Middle frontal gyrus (tissue), 1 donor: ENCODE results near the gene DHCR7.

Source experiments
- DNase-seq: peaks from one replicate; pipeline ENCODE4 v3.0.0-alpha.2; 2015; ENCODE audit warnings: low spot score; ENCODE audit errors: extremely low spot score

DHCR7 gene

DNA sequence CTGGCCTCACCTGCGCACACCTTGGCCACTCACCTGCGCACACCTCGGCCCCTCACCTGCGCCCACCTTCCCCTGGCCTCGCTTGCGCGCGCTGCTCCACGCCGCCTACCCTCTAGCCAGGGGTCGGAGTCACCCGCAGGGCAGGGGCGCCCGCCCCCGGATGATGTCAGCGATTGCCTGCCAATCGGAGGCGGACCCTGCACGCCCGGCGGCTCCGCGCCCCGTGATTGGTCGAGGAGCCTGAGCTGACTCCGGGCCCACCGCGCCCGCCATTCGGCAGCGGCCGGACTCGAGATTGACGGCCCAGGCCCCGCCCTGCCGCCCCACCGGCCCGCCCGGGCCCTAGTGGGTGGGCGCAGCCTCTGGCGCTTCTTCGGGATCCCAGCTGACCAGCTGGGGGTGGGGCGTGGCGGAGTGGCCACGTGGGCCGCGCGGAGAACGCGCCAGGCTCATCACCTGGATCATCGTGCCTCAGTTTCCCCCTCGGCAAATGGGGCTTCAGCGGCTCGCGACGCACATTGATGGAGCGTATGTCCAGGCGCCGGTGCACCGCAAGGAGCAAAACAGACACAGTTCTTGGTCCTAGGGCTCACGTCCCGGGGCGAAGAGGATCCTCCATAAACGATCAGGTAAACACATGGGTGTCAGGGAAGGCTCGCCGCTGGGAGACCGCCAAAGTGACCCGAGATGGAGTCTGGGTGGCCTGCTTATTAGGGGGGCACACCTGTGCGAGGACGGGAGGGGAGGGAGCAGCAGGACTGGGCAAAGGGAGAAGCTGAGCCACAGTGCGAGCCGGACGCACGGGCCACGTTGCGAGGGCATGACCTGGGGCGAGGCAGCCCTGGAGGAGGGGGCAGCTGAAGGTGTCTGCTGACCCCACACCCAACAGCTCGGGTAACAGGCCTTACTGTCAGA lies at the start of gene DHCR7:
Gene DHCR7, minus strand, starts transcription at position 137 of the 915 bp plus-strand sequence. CDS start 3,441 bp downstream, outside the sequence.
- DNase-seq: peak; percentile 90

DNA sequence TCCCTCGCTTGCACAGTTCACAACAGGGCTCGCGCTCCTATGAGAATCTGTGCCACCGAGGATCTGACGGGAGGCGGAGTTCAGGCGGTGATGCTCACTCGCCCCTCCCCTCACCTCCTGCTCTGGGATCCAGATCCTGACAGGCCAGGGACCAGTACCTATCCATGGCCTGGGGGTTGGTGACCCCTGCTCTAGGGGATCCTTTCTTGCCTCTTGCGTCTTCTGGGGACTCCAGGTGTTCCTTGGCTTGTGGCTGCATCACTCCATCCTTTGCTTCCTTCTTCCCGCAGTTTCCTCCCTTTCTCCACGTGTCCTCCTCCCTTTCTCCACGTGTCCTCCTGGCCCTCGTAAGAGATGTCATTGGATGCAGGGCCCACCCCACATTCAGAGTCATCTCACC lies 48.2 kb upstream of the DHCR7 start:
- no peak for DNase-seq

DNA sequence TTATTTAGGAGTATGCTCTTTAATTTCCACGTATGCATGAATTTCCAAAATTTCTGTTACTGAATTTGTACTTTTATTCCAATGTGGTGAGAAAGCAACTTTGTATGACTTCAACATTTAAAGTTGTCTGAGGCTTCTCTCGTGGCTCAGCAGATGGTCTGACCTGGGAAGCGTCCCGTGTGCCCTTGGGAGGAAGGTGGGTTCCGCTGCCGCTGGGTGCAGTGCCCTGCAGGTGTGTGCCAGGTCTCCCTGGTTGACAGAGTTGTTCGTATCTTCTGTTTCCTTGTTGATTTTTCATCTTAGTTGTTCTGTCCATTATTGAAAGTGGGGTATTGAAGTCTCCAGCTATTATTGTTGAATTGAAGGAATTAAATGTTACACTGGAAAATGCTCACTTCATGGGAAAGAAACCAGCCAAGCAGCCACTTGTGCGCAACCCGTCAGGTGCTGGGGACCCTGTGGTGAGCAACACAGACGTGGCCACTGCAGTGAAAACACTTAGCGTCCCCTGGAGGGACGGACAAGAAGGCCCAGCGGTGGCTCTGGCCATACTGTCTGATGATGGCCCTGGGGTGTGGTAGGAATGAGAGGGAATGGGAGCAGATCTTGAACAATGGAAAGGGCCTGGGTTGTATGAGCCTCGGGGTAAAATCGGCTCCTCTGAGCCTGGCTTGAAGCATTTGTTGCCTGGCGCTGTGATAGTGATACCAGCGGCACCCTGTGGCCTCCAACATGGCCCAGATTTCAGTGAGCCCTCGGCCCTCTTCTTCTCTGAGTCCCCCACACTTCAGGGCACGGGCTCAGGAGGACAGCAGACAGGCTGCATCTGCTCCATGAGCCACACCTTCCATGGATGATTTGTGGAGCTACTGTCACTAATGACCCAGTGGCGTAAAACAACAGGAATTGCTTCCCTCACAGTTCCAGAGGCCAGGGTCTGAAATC lies 47.4 kb upstream of the DHCR7 start:
- DNase-seq: no peak

- no peak for DNase-seq
Observed at GRCh38 chr11:71491940-71492339, 43.7 kb upstream of the DHCR7 start.

DNA sequence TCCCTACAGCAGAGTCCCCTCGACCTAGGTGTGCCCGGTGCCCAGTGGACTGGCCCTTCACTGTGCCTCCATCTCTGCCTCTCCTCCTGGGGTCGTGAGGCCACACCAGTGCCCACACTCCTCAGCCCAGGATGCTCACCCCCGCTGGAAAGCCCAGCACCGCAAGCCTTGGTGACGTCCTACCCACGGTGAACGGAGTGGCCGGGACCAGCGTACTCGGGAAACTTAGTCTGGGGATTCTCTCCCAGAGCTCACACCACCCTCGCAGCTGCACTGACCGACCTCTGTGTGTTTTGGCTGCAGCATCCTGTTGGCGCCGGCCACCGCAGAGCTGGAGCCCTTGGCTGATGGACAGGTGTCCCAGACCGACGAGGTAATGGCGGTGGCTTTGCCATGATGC lies 43.3 kb upstream of the DHCR7 start:
- DNase-seq: no peak

DNA sequence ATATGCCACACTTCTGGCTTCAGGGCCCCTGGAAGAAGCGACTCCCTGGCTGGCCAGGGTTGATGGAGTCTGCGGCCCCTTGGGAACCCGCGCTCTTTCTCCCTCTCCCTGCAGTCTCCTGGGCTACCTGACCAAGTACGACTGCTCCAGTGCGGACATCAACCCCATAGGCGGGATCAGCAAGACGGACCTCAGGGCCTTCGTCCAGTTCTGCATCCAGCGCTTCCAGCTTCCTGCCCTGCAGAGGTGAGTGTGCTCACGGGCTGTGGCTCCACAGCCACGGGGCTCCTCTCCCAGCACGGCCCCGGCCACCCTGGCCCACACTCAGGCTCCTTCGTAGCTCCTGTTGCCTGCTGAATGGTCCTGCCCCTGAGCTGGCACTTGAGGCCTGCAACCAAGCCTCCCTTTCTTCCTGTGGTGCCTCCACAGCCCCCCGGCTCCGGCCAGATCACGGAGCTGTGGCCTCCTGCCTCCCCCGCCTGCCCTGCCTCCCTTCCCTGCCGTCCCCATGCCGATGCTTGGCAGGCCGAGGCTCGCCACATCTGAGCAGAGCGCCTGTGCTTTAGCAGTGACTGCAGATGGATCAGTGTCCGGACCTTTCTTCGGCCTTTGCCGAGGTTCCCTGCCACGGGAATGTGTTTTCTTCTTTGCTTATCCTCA lies 42.7 kb upstream of the DHCR7 start:
- no peak for DNase-seq

DNA sequence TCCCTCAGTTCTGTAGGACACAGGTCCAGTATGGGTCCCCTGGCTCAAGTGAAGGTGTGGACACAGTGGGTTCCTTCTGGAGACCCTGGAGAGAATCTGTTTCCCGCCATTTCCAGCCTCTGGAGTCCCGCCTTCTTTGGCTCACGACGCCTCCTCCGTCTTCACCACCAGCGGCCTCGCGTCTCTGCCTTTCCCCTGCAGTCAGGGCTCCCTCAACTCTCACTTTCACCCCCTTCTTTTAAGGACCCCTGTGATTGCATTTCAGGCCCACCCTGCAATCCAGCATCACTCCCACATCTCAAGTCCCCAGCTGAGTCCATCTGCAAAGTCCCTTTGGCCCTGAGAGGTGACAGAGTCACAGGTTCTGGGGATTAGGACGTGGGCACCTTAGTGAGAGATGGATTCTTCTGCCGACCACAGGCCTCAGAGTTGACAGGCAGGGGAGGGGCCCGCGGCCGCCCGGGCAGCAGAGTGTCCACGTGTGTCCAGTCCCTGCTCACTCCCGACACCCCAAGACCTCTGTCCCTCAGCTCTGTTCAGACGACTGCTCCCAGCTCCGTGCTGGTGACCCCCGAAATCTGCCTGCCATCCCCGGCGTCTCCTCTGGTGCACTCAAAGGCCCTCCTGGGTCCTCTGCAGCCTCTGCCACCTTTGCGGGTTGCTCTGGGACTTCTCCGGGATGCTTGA lies 42.0 kb upstream of the DHCR7 start:
- no peak for DNase-seq

DNA sequence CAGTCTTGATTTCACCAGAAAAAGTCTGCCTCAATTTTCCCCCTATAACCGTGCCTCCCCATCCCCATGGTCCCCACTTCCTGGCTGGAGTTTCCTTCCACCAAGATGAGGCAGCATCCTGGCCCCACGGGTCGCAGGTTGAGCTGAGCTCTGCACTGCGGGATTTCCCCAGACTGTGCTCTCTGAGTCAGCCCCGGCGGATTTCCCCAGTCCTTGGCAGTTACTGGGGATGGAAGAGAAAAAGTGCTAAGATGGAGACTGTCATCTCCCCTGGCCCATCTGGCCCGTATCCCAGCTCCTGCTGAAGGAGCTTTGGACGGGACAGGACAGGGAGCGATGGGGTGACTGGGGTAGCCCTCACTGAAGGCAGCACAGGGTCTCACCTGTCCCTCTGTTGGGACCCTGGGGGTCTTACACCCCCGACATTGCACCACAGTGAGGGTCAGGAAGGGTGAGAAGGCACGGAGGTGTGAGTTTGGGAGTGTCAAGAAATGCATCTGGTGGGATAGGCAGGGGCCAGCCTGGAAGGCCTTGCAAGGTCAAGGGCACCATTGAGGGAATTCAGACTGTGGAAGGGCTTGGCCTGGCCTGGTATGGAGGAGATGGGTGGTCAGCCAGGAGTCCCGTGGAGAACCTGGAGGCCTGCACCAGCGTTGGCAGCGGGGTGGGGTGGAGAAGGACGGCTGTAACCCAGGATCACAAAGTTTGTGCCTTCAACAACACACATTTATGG lies 41.3 kb upstream of the DHCR7 start:
- no peak for DNase-seq

DNA sequence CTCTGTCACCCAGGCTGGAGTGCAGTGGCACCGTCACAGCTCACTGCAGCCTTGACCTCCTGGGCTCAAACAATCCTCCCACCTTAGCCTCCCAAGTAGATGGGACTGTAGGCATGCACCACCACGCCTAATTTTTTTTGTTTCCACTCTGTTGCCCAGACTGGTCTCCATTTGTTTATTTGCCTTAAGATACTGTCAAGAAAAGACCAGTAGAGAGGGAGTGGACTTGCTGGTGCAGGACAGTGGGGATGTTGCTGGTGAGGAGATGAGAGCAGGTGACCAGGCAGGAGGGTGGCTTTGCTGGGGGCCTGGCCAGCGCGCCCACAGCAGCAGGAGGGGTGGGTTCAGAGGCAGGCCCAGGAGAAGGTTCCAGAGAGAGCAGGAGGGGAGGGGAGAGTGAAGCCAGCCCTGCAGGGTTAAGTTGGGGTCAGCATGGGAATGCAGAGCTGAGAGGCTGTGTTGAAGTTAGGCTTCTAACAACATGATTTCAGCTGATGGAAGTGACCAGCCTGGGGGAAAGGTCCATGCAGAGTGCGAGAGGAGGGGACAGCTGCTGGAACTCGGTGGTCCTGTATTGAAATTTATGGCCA lies 40.6 kb upstream of the DHCR7 start:
- DNase-seq: no peak

DNA sequence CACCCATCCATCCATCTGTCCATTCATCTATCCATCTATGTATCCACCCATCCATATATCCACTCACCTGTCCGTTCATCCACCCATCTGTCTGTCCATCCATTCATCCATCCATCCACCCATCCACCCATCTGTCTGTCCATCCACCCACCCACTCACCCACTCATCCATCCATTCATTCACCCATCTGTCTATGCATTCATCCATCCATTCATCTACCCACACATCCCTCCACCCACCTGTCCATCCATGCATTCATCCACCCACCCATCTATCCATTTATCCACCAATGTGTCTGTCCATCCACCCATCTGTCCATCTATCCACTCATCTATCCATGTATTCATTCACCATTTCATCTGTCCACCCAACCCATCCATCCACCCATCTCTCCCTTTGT lies 38.1 kb upstream of the DHCR7 start:
- DNase-seq: no peak

- DNase-seq: no peak
Observed at GRCh38 chr11:71485466-71485865, 37.3 kb upstream of the DHCR7 start.

DNA sequence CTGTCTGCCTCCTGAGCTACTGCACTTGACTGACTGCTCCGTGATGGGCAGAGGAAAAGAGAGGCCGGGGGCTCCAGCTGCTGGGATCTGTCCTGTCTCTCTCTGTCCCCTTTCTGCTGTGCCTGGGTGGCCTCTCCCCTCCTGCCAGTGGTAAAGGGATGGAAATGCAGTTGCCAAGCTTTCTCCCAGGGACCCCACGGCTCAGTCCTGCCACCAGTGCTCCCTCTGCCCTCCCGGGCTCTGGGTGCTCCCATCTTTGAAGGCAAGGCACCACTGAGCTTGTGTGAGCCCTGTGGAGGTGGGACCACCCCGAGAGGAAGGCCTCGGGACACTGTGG lies 36.8 kb upstream of the DHCR7 start:
- no peak for DNase-seq

GRCh38 chr11:71484248-71485062 lies 36.3 kb upstream of the DHCR7 start:
- DNase-seq: no peak

- DNase-seq: no peak
Observed at GRCh38 chr11:71483692-71484091, 35.5 kb upstream of the DHCR7 start.

DNA sequence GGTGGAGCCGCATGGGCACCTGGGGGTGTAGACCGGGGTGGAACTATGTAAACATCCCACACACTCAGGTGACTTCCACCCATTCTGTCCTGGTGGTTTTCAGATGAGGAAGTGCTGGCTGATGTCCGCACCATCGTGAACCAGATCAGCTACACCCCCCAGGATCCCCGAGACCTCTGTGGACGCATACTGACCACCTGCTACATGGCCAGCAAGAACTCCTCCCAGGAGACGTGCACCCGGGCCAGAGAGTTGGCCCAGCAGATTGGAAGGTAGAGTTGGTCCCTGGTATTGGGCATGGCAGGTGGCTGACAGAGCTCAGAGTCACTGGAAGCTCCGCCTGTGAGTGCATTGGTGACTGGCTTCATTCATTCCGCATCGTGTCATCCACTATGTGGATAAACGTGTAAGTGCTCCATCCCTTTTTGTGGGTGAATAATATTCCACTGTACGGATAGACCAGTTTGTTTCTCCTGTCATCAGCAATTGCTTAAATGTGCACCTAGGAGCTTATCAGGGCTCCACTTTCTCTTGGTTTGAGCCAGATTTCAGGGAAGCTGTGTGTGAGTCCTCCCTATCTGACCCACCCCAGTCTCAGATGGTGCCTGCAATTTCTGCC lies 34.7 kb upstream of the DHCR7 start:
- DNase-seq: no peak

DNA sequence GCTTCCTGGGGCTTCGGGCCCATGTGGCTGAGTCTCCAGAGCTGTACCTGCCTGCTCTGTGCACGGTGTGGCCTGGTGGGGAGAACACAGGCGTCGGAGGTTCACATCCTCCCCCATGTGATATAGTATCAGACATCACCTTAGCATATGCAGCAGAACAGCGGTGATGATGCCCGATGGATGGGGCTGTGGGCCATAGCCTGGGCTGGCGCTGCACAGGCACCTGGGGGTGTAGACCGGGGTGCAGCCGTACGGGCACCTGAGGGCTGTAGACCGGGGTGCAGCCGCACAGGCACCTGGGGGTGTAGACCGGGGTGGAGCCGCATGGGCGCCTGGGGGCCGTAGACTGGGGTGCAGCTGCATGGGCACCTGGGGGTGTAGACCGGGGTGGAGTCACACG lies 34.0 kb upstream of the DHCR7 start:
- no peak for DNase-seq

GRCh38 chr11:71481101-71481960 lies 33.1 kb upstream of the DHCR7 start:
- DNase-seq: no peak

GRCh38 chr11:71478528-71478840 lies 30.3 kb upstream of the DHCR7 start:
- DNase-seq: no peak
